Measurements from ENCODE around the gene CNTRL.
A peak's percentile ranks its signal among the peaks of the same experiment; 100 is the strongest.

Gene CNTRL

DNA sequence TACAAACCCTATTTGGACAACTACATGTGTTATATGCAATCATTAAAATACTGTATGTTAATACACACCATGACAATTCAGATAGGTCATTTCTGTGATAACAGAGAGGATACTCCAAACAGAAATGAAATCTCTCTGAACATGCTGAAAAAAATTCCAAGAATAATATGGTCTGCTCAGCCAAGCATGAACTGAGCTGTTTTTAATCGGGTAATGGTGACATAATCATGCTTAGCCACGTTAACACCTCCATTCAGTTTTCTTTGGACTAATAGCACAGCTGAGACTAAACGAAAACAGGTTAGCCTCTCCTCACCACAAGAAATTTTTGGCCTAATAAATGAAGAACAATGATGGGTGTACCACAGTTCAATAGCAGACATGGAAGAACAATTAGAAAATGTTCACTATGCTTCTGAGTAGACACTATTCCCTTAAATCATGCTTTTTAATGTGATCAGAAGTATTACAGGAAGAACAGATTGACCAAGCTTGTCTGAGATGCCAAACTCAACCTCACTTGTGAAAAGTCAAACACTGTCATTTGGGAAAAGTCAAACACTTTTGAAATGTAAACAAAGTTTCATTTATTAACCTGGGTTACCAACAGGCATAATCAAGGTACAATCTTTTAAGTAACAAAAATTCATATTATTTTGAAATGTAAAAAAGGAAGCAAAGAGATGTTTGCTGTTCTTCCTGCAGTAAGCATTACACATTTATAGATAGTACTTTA, 107.5 kb downstream of the CNTRL start:
- DNase-seq, result no peak

DNA sequence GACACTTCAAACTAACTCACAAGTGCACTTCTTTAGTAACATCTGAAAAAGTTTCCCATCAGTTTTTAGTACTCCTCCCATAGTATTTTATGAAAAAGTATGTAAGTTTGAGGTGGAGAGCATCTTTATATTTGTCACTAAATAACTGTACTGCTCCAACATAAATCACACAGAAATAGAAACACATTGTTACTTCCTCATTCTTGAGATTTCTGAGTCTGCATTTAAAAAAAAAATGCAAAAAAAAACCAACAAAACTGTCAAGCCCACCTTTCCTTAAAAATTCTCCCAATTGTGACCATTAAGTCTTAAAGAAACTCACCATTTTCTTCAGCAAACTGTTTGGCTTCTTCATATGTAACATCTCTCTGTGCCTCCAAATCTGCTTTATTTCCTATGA, 108.2 kb downstream of the CNTRL start:
- peak in 1 of 4 experiments; percentile 33 for DNase-seq

DNA sequence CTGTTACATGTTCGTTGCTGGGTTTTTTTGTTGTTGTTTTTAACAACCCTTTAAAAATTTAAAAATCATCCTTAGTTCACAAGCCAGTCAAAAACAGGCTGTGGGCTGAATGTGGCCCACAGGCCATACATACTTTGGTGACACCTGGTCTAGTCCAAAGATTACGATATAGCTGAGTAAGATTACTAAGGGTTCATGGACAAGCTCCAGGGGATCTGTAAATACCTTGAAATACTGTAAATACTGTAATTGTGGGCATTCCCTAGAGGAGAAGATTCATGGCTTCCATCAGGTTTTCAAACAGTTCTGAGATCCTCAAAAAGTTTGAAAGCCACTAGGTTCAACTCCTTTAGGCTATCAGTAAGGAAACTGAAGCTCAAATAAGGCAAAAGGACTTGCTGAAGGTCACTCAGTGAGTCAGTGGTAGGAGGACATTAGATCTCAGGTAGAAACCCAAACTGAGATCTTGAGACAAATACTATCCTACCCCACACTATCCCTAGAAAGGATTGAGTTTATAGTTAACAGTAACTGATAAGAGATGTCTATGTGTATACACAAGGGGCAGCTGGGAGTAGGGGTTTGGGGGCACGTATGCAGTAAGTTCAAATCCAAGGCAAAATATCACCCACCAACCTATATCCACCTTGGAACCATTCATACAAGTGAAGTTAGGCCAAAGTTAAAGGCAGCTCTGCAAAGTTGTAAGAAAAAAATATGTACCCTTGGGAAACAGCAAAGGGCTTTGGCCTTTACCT, 109.1 kb downstream of the CNTRL start:
- DNase-seq, result no peak

DNA sequence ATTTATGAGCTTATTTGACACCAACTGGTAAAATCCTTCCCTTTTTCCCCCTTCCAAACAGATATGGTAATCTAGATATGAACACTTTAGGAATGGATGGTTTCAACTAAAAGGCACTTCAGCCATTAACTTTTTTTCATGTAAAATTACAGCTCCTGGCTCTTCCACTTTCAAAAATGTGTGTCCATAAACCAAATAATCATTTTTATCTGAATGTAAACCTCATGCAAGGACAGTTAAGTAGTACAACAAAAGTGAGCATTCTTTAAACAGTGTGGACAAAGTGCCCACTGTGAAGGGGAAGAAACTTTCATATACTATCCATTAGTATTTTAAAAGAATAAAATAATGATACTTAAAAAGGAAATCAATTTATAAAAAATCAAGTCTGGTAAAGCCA, 109.7 kb downstream of the CNTRL start:
- no peak for DNase-seq

DNA sequence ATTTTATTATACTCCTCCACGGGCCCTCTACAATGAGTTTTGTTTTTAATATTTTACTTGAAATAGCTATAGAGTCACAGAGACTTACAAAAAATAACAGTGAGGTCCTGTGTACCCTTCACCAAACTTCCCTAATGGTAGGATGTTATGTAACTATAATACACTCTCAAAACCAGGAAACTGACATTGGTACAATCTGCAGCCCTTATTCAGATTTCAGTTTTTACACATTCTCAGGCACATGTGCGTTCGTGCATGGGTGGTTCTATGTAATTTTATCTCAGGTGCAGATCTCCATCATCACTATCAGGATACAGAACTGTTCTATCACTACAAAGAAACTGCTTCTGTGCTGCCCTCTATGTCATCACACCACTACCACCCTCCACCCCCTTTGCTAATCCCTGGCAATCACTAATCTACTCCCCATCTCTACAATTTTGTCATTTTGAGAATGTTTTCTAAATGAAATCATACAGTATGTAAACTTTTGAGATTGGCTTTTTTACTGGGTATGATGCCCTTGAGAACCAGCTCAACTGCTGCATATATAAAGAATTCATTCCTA, 110.5 kb downstream of the CNTRL start:
- DNase-seq, result peak in 2 of 4 experiments; percentile 37 to 57

DNA sequence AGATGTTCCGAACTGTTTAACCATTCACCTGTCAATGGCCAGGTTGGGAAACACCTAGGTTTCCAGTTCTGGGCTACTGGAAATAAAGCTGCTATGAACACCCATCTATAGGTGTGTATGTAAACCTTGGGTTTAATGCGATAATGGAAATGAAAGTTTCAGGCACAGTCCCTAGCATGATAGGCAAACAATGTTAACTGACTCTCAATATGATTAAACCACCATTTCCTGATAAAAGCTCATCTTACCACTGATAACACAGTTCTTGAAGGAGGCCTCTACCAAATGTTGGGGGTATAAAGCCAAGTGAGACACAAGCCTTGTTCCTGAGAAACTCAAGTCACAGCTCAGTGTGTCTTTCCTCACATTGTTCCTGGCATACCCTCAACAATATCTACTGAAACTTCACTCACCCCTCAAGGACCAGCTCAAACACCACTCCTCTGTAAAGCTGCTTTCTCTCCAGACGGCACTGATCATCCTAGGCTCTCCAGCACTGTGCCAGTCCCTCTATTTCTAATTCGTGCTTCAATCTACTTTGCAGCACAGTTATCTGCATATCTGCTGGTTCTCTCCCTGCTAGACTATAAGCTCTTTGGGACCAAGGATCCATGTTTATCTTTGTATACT, 111.1 kb downstream of the CNTRL start:
- DNase-seq, result no peak

DNA sequence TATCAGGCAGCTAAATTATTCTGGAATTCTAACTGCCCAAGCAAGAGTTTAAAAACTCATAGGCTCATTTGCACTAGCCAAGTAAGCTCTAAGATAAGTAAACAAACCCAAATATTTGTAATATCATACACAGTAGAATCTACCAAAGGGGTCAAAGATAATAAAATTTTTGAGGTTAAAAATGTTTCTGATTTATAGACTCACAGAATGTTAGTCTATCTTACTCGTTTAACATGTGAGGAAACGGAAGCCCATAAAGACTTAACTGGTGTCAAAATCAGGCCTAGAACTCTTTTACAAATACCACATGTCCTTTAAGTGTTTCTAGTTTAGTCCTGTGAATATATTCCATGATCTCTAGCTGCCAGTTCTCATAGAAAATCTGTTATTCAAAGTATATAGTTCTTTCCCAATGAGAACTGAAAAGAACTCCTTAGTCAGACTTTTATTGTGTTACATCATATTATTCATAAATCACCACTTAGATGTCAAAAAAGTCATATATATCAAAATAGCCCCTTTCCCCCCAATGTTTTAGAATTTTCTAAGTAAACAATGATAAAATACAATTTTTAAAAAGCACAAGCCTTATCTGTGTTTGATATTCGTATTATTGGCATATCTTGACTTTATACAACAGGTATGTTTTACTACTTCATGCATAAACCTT, 113.0 kb downstream of the CNTRL start:
- DNase-seq, result no peak

DNA sequence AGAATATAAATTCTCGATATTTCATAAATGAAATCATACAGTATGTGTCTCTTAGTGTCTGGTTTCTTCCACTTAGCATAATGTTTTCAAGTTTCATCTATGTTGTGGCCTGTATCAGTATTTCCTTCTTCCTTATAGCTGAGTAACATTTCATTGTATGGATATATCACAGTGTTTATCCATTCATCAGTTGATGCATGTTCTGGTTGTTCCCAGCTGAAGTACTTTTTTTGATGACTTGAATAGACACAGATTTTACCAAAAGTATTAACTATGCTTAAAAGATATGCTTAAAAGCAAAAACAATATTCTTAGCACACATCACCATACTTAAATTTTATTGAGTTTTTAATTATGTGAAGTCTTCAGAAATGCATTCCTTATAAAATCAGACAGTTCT, 114.3 kb downstream of the CNTRL start:
- DNase-seq, result no peak

DNA sequence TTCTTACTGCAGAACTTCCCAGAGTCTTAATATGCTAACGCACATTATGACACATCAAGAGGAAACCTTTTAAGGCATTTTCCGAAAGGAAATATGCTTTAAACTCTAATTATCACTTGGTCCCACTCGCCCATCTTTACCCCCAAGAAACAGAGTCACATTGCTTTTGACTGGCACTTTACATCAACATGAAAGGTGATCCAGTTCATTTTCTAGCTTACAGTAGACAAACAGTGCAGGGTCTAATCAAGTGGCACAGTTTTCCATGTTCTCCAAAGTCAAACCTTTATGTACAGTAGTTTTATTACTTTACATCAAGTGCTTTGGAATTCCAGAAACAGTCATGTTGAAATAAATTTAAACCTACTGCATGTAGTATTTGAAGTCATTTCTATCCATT, 114.9 kb downstream of the CNTRL start:
- no peak for DNase-seq

DNA sequence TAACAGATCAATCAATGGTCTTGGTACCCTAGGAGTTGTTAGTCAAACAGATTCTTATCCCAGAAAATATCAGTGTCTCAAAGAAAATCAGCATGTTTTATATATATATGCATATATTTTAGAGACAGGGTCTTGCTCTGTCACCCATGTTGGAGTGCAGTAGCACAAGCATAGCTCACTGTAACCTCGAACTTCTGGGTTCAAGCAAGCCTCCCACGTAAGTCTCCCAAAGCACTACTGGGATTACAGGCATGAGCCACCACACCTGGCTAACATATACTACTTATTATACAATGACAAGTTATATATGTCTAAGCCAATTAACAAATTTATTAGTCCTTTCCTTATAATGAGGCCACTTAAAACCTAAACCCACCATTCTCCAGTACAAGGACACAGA, 116.5 kb downstream of the CNTRL start:
- no peak for DNase-seq

DNA sequence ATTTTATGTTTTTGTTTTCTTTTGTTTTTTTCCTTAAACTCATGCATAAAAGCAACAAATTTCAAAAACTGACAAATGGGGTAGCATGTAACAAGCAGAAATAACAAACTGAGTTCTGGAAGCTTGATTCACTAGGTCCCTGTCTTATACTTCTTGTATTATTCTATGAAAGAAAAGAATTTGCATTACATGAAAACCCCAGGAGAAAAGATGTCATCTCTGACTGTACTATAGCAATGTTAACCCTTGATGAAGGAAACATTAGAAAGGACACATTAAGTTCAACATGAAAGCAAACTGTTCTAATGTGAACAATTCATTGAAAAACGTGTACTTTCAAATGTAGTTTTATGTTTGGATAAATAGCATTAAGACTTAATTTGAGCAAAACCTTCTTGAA, 117.8 kb downstream of the CNTRL start:
- DNase-seq, result no peak

DNA sequence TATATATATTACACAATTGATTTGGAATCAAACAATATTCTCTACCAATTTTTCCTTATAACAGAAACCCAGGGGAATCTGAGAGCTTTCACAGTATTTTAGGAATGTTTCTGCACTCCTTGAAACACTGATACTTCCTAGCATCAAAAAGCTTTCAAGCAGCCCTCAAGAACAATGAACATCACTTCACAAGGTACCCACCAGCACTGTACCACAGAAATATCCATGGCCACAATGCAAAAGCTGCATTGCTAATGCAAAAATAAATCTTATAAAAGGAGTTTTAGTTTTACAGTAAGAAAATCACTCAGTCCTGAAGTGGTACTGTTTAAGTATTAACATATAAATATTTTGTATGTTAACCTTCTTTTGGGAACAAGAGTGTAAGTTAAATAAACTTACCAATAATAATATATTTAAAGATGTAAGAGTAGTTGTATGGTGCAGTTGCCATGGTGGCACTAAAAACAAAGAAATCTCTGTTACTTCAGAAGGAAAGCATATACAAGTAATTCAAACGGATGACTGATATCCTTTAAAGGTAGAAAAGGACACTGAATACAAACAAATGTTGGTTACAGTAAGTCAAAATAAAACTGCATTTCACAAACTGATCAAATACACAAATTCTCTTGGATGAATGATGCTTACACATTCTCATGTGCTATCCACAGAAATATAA, 118.3 kb downstream of the CNTRL start:
- no peak for DNase-seq

DNA sequence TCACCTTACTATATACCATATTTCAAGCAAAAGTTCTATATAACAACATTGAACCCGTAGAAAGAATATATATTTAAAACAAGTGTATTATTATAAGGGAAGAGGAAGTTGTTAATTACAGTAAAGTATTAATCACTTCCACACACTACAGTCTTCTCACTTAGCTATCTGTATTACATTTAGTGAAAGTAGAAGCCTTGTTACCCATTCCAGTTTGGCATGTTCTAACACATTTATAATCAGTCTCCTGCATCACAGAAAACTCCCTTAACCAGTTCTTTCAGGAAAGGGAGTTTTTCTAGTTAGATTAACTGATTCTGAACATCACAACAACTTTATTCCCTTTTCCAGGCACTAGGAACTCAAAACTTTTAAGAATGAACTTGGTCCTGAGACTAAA, 120.0 kb downstream of the CNTRL start:
- no peak for DNase-seq

DNA sequence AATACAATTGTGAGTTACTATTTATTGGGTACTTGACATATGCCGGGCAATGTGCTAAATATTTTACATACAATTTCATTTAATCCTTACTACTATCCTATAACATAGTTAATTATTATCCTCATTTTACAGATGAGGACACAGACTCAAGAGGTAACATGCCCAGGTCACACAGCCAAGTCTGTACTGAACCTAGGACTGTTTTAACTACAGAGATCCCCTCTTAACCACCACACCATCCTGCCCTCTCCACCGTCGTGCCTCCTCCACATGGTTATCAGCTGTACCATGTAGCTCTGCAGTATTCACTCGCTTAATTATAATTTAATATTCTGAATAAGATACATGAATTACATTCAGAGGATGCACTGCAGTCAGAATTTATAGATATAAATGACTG, 121.6 kb downstream of the CNTRL start:
- DNase-seq, result no peak

DNA sequence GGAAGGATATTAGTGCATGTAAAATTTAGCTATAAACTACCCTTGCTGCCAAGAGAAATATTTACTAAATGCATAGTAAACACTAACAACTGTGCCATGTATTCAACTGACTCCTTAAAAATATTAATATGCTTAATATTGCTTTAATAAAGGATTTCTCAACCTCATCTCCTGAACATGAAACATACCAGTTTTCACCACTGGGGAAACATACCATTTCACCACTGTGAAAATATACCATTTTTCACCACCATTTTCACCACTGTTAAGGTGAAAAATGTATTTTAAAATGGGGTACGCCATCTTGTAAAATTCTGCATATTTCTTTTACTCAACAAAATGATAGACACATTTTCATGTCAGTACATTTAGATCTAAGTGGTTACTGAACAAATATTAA, 122.4 kb downstream of the CNTRL start:
- DNase-seq, result no peak

DNA sequence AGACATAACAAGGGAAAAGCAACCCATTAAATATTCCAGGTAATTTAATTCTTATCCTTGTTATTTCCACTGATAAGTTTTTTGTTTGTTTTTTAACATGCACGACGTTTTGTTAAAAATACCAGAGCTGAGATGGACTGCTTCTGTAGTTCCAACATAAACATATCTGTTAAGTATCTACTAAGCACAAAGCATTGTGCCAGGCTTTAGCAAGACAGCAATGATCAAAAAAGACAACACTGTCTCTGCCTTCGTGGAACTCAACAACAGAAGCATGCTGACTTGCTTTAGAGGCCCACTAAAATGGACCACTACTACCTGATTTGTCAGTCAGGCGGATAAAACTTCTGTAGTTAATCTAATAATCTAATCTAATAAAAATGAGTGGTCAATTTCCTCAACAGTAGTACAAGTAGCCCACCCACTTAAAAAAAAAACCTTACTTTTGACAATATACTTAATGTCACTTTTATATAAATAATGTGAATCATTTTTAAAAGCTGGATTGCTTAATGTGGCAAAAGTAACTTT, 123.8 kb downstream of the CNTRL start:
- DNase-seq, result no peak

DNA sequence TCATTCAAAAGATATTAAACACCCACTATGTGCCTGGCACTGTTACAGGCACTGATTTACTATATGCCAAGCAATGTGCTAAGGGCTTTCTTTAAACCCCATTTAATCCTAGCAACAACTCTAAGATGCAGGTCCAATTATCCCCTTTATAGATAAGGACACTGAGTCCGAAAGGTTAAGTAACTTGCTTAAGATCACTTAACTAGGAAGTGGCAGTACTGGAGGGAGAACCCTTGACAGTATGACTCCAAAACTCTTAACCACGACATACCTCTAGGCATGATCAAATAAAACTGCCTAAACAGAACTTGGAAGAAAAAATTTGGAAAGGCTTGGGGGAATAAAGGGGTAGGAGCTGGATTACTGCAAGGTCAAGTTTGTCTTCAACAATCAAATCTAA, 125.2 kb downstream of the CNTRL start:
- DNase-seq, result peak in 3 of 4 experiments; percentile 22 to 45 (median 34)

DNA sequence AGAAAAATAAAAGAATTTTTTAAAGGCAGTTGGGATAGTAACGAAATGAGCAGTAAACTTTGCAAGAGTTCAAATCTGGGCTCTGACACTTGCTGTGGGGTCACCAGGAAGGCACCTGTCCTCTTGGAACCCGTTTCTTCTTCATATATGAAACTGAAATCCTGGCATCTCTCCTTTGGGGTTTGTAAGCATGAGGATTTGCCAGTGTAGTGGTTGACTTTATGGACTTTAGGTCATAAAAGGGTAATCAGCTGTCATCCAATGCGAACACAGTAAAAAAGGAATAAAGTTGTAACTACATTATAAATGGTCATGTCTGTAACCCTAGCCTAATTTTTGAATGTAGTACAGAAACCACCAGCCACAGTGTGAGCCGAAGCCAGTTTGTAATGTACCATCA, 125.6 kb downstream of the CNTRL start:
- DNase-seq, result no peak

DNA sequence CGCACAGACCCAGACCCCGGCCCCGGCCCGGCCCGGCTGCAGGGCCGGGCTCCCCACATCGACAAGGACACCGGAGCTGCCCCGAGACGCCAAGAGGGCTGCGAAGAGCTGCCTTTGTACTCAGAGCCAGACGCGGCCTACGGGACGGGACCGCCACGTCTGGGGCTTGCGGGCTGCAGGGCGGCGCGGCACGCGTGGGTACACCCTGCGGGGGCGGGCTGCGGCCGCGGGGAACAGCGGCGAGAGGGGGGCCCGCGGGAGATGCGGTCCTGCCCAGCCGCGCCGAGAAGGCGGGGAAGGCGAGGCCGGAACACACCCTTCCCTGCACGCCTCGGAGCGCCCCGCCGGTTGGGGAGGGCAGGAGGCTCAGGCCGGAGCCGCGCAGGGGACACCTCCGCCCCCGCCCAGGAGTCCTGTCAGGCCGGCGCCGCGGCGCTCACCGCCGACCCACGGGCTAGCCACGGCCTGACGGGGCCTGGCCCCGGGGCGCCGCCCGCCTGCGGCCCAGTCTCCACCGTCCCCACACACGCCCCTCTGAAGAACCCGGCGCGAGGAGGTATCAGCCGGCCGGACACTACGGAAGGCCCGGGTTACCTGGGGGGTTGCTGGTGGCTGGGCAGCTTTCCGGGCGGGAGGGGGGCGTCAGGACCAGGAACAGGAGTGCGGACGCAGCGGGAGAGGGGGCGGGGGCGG, 126.4 kb downstream of the CNTRL start:
- peak; percentile 31 to 75 (median 58) for DNase-seq

DNA sequence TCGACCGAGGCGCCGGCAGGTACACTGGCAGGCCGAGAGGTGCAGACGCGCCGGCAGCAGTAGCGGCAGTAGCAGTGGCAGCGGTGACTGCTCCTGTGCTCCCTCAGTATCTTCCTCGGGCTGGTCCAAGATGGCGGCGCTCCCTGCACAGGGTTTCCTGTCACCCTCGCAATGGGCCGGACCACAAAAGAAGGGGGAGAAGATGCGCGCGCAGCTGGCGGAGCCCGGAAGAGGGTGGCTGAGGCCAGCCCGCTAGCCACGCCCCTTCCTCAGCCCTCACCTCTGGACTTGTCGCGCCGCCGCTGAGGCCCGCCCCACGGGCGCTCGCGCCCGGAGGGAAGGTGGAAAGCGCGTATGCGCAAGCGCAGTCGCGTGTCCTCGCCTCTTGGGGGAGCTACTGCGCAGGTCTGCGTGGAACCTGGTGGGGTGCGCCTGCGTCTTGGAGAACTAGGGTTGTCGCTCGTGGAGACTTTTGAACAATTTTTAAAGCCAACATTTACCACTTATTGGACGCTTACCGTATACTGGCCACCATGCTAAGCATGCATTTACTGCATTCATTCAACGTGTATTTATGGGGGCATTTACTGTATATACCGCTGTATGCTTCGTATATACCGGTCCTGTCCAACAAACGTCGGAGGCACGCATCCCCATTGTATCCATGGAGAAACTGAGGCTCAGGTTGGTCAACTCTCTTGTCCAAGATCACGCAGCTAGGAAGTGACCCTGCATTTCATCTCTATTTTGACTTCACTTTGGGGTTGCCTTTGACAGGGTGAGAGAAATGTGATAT, 127.2 kb downstream of the CNTRL start, which contains the start of gene RAB14:
RAB14 (minus strand) TSS at position 132 of the 796 bp plus-strand sequence. CDS start 8,457 bp downstream, outside the sequence.
- peak; percentile 99 to 100 (median 100) for DNase-seq
